ENCODE results near the gene TIMM17A.

GRCh38 chr1:201941420-201942128 lies 13.7 kb upstream of the TIMM17A start:
- TF ChIP-seq MLX (CRISPR knock-in tag; IDR thresholded peaks at IDR 0.05) (no peak), STAT6 (CRISPR knock-in tag; conservative IDR thresholded peaks at IDR 0.05; ENCODE audit: low read depth) (no peak), E2F4 (CRISPR knock-in tag; IDR thresholded peaks at IDR 0.05; ENCODE audit: borderline replicate concordance, low read depth) (no peak), CTCF (IDR thresholded peaks at IDR 0.05) (no peak), RORB (CRISPR knock-in tag; IDR thresholded peaks at IDR 0.05) (no peak), ZMAT4 (CRISPR knock-in tag; IDR thresholded peaks at IDR 0.05) (no peak), NFE2L1 (CRISPR knock-in tag; IDR thresholded peaks at IDR 0.05) (no peak), NR3C1 (CRISPR knock-in tag; conservative IDR thresholded peaks at IDR 0.05; ENCODE audit: low read depth) (no peak), ATF6 (CRISPR knock-in tag; IDR thresholded peaks at IDR 0.05) (no peak), ZNF138 (CRISPR knock-in tag; conservative IDR thresholded peaks at IDR 0.05) (no peak), SMAD4 (CRISPR knock-in tag; IDR thresholded peaks at IDR 0.05) (no peak), ZNF671 (CRISPR knock-in tag; IDR thresholded peaks at IDR 0.05) (no peak)
